ENCODE results near the gene MDM2. TPM values are rescaled to one million over a fixed set of nuclear protein-coding genes. Genes with fewer than 3 reads are reported as not detected.

Gene MDM2
- total and polyA plus RNA-seq, 2 experiments from 2014 or later, result 80.4 to 111 TPM

DNA sequence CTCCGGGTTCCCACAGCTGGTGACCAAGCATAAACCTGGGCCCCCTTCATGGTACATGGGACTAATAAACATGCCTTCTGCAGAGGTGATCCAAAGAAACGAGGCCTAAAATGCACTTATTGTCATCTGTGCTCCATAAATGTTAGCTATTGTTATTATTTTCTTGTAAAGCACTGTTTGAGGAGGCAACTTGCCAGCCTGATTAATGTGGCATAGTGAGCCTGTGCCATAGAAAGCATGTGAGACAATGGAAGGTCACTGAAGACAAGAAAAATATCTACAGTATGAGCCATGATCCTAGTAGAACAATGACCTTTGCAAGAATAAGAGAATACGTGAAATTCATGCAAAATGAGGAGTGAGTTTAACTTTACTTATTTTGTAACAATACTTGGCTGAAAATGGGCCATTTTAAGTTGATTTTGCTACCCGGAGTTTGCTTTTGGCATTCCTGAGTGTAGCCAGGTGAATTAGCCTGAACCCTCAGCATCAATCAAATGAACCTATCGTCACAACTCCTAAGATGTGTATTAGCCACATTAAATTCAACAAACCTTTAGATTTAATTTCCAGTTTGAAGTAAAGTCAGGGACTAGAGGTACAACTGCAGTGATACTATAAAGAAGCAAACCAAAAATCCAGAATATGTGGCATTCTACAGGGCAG is 72.8 kb downstream of the MDM2 start:
- no peaks in the 10 kb centered on the region for H3K36me3 ChIP-seq (ENCODE audit: low read depth)
- H3K9ac ChIP-seq, result no peak overlapping the region
- in situ Hi-C loops (cut with MboI), result no loop called here
- no peaks in the 10 kb centered on the region for H3F3A ChIP-seq (ENCODE audit: insufficient read depth)
- H3K4me1 ChIP-seq (ENCODE audit: insufficient read depth), result no peaks in the 10 kb centered on the region
- no peak overlapping the region for H3K27ac ChIP-seq
- H3K27me3 ChIP-seq (replicated peaks; ENCODE audit: insufficient read depth), result no peaks in the 10 kb centered on the region
- no peak overlapping the region for H3K4me3 ChIP-seq
- H3K4me2 ChIP-seq (ENCODE audit: unreplicated experiment), result no peak overlapping the region
- no peaks in the 10 kb centered on the region for H3K9me3 ChIP-seq (ENCODE audit: low read depth)
- TF ChIP-seq EZH2phosphoT487 (IDR thresholded peaks at IDR 0.05; ENCODE audit: insufficient read depth, low read depth) (no peak), EZH2 (IDR thresholded peaks at IDR 0.05; ENCODE audit: insufficient read depth, poor library complexity, severe bottlenecking) (no peak)
- 76 to 81% methylated on average over 5 of the region's 5 CpGs for WGBS, 2 experiments (ENCODE audit: low coverage in 1 of 2, low lambda C conversion rate in 2 of 2, missing lambda C conversion rate in 2 of 2)
- DNase-seq, result no peak
- no peaks in the 10 kb centered on the region for H3K9me2 ChIP-seq (ENCODE audit: insufficient read depth)
- no peaks in the 10 kb centered on the region for H4K20me1 ChIP-seq (ENCODE audit: insufficient read depth)
- H3K79me2 ChIP-seq (ENCODE audit: insufficient read depth), result no peaks in the 10 kb centered on the region
- H2AFZ ChIP-seq, result no peak overlapping the region

- Histone ChIP-seq H3F3A (ENCODE audit: insufficient read depth) (no peaks in the 10 kb centered on the region), H3K9me2 (ENCODE audit: insufficient read depth) (no peaks in the 10 kb centered on the region), H3K79me2 (ENCODE audit: insufficient read depth) (no peaks in the 10 kb centered on the region), H3K4me2 (ENCODE audit: unreplicated experiment) (no peak overlapping the region), H3K4me3 (no peak overlapping the region), H3K9ac (no peak overlapping the region), H3K4me1 (ENCODE audit: insufficient read depth) (no peaks in the 10 kb centered on the region), H3K27me3 (replicated peaks; ENCODE audit: insufficient read depth) (no peaks in the 10 kb centered on the region), H2AFZ (no peak overlapping the region), H4K20me1 (ENCODE audit: insufficient read depth) (no peaks in the 10 kb centered on the region), H3K27ac (no peak overlapping the region), H3K36me3 (ENCODE audit: low read depth) (no peaks in the 10 kb centered on the region), H3K9me3 (ENCODE audit: low read depth) (no peaks in the 10 kb centered on the region)
- in situ Hi-C loops (cut with MboI), result no loop called here
- no peak for DNase-seq
- TF ChIP-seq EZH2 (IDR thresholded peaks at IDR 0.05; ENCODE audit: insufficient read depth, poor library complexity, severe bottlenecking), result no peak
- TF ChIP-seq EZH2phosphoT487 (IDR thresholded peaks at IDR 0.05; ENCODE audit: insufficient read depth, low read depth), result no peak
- 89 to 91% methylated on average over 4 of the region's 4 CpGs for WGBS, 2 experiments (ENCODE audit: low coverage in 1 of 2, low lambda C conversion rate in 2 of 2, missing lambda C conversion rate in 2 of 2)
These were observed 74.4 kb downstream of the MDM2 start for GRCh38 chr12:68882251-68882964.

DNA sequence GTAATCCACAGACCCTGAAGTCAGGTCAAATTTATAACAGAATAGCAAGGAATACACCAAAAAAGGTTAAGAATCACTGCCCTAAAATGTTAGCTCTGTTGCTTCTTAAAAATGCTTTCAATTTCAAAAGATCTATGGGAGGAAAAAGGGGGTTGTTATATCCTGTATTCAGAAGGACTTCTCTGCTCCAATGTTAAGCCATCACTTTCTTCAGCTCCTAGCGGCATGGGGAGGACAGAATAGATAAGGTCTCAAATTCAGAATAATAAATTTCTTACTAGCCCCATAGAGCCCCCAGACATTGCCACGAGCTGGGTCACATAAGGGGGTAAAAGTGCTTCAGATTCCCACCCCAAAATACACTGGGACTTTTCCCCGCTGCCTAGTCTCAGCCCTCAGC is 75.2 kb downstream of the MDM2 start:
- Histone ChIP-seq H3K9ac (no peak overlapping the region), H3F3A (ENCODE audit: insufficient read depth) (no peaks in the 10 kb centered on the region), H2AFZ (no peak overlapping the region), H3K79me2 (ENCODE audit: insufficient read depth) (no peaks in the 10 kb centered on the region), H3K36me3 (ENCODE audit: low read depth) (no peaks in the 10 kb centered on the region), H3K4me2 (ENCODE audit: unreplicated experiment) (no peak overlapping the region), H3K9me3 (ENCODE audit: low read depth) (no peaks in the 10 kb centered on the region), H3K9me2 (ENCODE audit: insufficient read depth) (no peaks in the 10 kb centered on the region), H4K20me1 (ENCODE audit: insufficient read depth) (no peaks in the 10 kb centered on the region), H3K27me3 (replicated peaks; ENCODE audit: insufficient read depth) (no peaks in the 10 kb centered on the region), H3K4me1 (ENCODE audit: insufficient read depth) (no peaks in the 10 kb centered on the region), H3K27ac (no peak overlapping the region), H3K4me3 (no peak overlapping the region)
- 70 to 73% methylated on average over 3 of the region's 3 CpGs for WGBS, 2 experiments (ENCODE audit: low coverage in 1 of 2, low lambda C conversion rate in 2 of 2, missing lambda C conversion rate in 2 of 2)
- TF ChIP-seq EZH2phosphoT487 (IDR thresholded peaks at IDR 0.05; ENCODE audit: insufficient read depth, low read depth) (no peak), EZH2 (IDR thresholded peaks at IDR 0.05; ENCODE audit: insufficient read depth, poor library complexity, severe bottlenecking) (no peak)
- in situ Hi-C loops (cut with MboI), result no loop called here
- no peak for DNase-seq

DNA sequence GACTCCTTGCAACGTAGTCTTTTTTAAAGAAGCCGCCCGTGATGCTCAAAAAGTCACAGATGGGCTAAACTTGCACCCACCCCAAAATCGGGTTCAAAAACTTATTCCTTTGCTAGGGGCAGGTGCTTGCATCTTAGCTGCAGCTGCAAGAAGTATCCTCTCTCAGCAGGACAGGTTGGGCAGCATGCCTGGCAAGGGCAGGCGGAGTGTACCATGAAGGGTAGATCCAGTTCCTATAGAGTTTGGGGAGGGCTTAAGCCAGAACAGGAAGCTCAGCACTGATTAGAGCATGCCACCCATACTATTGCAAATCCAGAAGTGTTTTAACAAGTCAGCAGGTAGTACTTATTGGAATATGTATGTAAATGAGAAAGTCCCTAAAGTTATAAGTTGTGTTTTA is 76.3 kb downstream of the MDM2 start:
- in situ Hi-C loops (cut with MboI), result no loop called here
- Histone ChIP-seq H3K27me3 (replicated peaks; ENCODE audit: insufficient read depth) (no peaks in the 10 kb centered on the region), H3K4me1 (ENCODE audit: insufficient read depth) (no peaks in the 10 kb centered on the region)

More for the DNA sequence above, 76.3 kb downstream of the MDM2 start:
- H3K36me3 ChIP-seq (ENCODE audit: low read depth), result no peaks in the 10 kb centered on the region
- DNase-seq, result no peak
- H3K4me2 ChIP-seq (ENCODE audit: unreplicated experiment), result no peak overlapping the region
- no peaks in the 10 kb centered on the region for H3K79me2 ChIP-seq (ENCODE audit: insufficient read depth)
- 82 to 91% methylated on average over 5 of the region's 5 CpGs for WGBS, 2 experiments (ENCODE audit: low coverage in 1 of 2, low lambda C conversion rate in 2 of 2, missing lambda C conversion rate in 2 of 2)
- TF ChIP-seq EZH2 (IDR thresholded peaks at IDR 0.05; ENCODE audit: insufficient read depth, poor library complexity, severe bottlenecking) (no peak), EZH2phosphoT487 (IDR thresholded peaks at IDR 0.05; ENCODE audit: insufficient read depth, low read depth) (no peak)
- H3K4me3 ChIP-seq, result no peak overlapping the region
- H3K9me2 ChIP-seq (ENCODE audit: insufficient read depth), result no peaks in the 10 kb centered on the region
- no peak overlapping the region for H2AFZ ChIP-seq
- no peaks in the 10 kb centered on the region for H3K9me3 ChIP-seq (ENCODE audit: low read depth)
- H3K9ac ChIP-seq, result no peak overlapping the region
- no peak overlapping the region for H3K27ac ChIP-seq
- no peaks in the 10 kb centered on the region for H4K20me1 ChIP-seq (ENCODE audit: insufficient read depth)
- H3F3A ChIP-seq (ENCODE audit: insufficient read depth), result no peaks in the 10 kb centered on the region
